A673 (cell line): ENCODE measurements around the gene SPNS2.

Source experiments
- EZH2 ChIP-seq: fragments of 200-600 bp; sonication (generic); IDR thresholded peaks from 2 replicates; pipeline ENCODE4 v1.6.1; 2017; ENCODE audit warnings: borderline replicate concordance, low read depth, mild to moderate bottlenecking, mixed read lengths, antibody characterized with exemption, low read length; ENCODE audit not compliant: poor library complexity, severe bottlenecking
- TF ChIP-seq, protein P1 (sequence below): fragments of 300-800, 200-600 bp; sonication (generic); conservative IDR thresholded peaks from 2 replicates; pipeline ENCODE4 v1.5.1; 2017; ENCODE audit warnings: low read depth, mild to moderate bottlenecking, antibody characterized with exemption, low read length, moderate library complexity, mixed read lengths

DNA sequence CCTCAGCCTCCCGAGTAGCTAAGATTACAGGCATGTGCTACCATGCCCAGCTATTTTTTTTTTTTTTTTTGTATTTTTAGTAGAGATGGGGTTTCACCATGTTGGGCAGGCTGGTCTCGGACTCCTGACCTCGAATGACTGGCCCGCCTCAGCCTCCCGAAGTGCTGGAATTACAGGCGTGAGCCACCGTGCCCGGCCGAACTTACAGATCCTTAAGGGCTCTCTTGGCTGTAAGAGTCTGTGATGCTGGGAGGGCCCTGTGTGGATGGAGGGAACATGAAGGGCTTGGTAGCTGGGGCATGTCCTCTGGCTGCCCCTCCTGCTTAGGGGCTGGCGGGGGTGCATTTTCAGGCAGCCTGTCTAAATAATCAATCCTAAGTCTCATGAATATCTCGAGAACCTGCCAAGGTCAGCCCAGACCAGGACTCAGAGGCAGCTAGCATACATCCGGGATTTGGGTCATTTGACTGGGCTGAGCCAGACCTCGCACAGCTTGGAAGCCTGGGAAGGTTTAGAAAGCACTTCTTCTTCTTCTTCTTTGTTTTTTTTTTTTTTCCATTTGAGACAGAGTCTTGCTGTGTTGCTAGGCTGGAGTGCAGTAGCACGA is 47.9 kb upstream of the SPNS2 start:
- TF ChIP-seq, protein P1, sequence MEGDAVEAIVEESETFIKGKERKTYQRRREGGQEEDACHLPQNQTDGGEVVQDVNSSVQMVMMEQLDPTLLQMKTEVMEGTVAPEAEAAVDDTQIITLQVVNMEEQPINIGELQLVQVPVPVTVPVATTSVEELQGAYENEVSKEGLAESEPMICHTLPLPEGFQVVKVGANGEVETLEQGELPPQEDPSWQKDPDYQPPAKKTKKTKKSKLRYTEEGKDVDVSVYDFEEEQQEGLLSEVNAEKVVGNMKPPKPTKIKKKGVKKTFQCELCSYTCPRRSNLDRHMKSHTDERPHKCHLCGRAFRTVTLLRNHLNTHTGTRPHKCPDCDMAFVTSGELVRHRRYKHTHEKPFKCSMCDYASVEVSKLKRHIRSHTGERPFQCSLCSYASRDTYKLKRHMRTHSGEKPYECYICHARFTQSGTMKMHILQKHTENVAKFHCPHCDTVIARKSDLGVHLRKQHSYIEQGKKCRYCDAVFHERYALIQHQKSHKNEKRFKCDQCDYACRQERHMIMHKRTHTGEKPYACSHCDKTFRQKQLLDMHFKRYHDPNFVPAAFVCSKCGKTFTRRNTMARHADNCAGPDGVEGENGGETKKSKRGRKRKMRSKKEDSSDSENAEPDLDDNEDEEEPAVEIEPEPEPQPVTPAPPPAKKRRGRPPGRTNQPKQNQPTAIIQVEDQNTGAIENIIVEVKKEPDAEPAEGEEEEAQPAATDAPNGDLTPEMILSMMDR, result no peak
- no peak for TF ChIP-seq EZH2
